Astrocyte (in vitro differentiated cells and primary cell): ENCODE measurements around the gene CTNS. TPM values are rescaled to one million over a fixed set of nuclear protein-coding genes. Genes with fewer than 3 reads are reported as not detected.

ENCODE experiments used
- DNase-seq: peaks from one replicate; pipeline ENCODE4 v3.0.0-alpha.2; 2010; ENCODE audit warnings: low read depth
- FAIRE-seq: peaks from 2 replicates; lab custom pipeline; 2011; peaks lifted over from hg19 to GRCh38; lab: Jason Lieb, UNC
- H2AFZ ChIP-seq: 2 replicates; pipeline ENCODE4 v1.6.0; 2012; ENCODE audit warnings: low read depth, low read length, inconsistent platforms
- H3K27ac ChIP-seq: 2 replicates; pipeline ENCODE4 v1.5.1; 2011; ENCODE audit warnings: low read depth, low read length, inconsistent platforms
- H3K27me3 ChIP-seq: 2 replicates; pipeline ENCODE4 v1.6.0; 2011; ENCODE audit warnings: low read length, inconsistent platforms; ENCODE audit not compliant: insufficient read depth
- H3K36me3 ChIP-seq: 2 replicates; pipeline ENCODE4 v1.5.1; 2011; ENCODE audit warnings: low read length, inconsistent platforms; ENCODE audit not compliant: insufficient read depth
- H3K4me1 ChIP-seq: 2 replicates; pipeline ENCODE4 v1.5.1; 2011; ENCODE audit warnings: low read length, inconsistent platforms; ENCODE audit not compliant: insufficient read depth
- H3K4me2 ChIP-seq: 2 replicates; pipeline ENCODE4 v1.6.0; 2012; ENCODE audit warnings: low read length, inconsistent platforms
- H3K4me3 ChIP-seq: 2 replicates; pipeline ENCODE4 v1.5.1; 2011; ENCODE audit warnings: low read depth, mild to moderate bottlenecking, low read length, inconsistent platforms; ENCODE audit not compliant: insufficient read depth
- H3K79me2 ChIP-seq: 2 replicates; pipeline ENCODE4 v1.6.0; 2012; ENCODE audit warnings: mild to moderate bottlenecking, low read length, inconsistent platforms; ENCODE audit not compliant: insufficient read depth
- H3K9ac ChIP-seq: 2 replicates; pipeline ENCODE4 v1.6.0; 2012; ENCODE audit warnings: mild to moderate bottlenecking, low read length, inconsistent platforms
- H3K9me3 ChIP-seq: 2 replicates; pipeline ENCODE4 v1.5.1; 2012; ENCODE audit warnings: low read depth, mild to moderate bottlenecking, low read length, inconsistent platforms; ENCODE audit not compliant: insufficient read depth
- H4K20me1 ChIP-seq: 2 replicates; pipeline ENCODE4 v1.6.0; 2012; ENCODE audit warnings: low read length, inconsistent platforms; ENCODE audit not compliant: insufficient read depth
- H3K27ac Mint-ChIP-seq: one replicate; pipeline ENCODE4 v1.8.0; 2021; ENCODE audit warnings: mild to moderate bottlenecking, mixed read lengths; ENCODE audit not compliant: unreplicated experiment
- H3K27me3 Mint-ChIP-seq: one replicate; pipeline ENCODE4 v1.8.0; 2021; ENCODE audit warnings: low read depth, mixed read lengths; ENCODE audit not compliant: unreplicated experiment
- H3K36me3 Mint-ChIP-seq: one replicate; pipeline ENCODE4 v1.8.0; 2021; ENCODE audit warnings: low read depth, mixed read lengths; ENCODE audit not compliant: unreplicated experiment
- H3K4me1 Mint-ChIP-seq: one replicate; pipeline ENCODE4 v1.8.0; 2021; ENCODE audit warnings: low read depth, mixed read lengths; ENCODE audit not compliant: unreplicated experiment
- H3K4me3 Mint-ChIP-seq: one replicate; pipeline ENCODE4 v1.8.0; 2021; ENCODE audit warnings: mild to moderate bottlenecking, moderate library complexity, mixed read lengths; ENCODE audit not compliant: unreplicated experiment
- H3K9me3 Mint-ChIP-seq: one replicate; pipeline ENCODE4 v1.8.0; 2021; ENCODE audit warnings: mild to moderate bottlenecking, mixed read lengths; ENCODE audit not compliant: unreplicated experiment
- EZH2 ChIP-seq: IDR thresholded peaks from 2 replicates; pipeline ENCODE4 v1.6.1; 2012; ENCODE audit warnings: mild to moderate bottlenecking, low read length, inconsistent platforms; ENCODE audit not compliant: insufficient read depth
- total RNA-seq: library from RNA; stranded (reverse); gene quantifications from 2 replicates; pipeline ENCODE4 v1.2.1, GENCODE V29; 2021
- TF ChIP-seq, protein P1 (sequence below): IDR thresholded peaks from 2 replicates; pipeline ENCODE4 v1.5.1; 2011; ENCODE audit warnings: low read depth, mild to moderate bottlenecking, inconsistent platforms, low read length, moderate library complexity; ENCODE audit not compliant: insufficient read depth

Gene CTNS
- total RNA-seq, 1 donor from 2014 or later = 5.8 TPM

DNA sequence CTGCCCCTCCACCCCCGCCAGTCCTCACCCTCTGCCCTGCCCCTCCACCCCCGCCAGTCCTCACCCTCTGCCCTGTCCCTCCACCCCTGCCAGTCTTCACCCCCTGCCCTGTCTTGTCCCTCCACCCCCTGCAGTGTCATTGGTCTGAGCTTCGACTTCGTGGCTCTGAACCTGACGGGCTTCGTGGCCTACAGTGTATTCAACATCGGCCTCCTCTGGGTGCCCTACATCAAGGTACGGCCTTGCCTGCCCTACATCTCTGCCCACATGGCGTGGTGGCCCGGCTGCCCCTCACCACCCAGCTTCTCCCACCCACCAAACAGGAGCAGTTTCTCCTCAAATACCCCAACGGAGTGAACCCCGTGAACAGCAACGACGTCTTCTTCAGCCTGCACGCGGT is 19.8 kb downstream of the CTNS start:
- Histone ChIP-seq H3K4me2 (no peak overlapping the region), H3K27ac (no peak overlapping the region), H3K79me2 (no peaks in the 10 kb centered on the region), H3K27me3 (no peaks in the 10 kb centered on the region), H3K4me1 (peaks cover 17% of the 10 kb centered on the region), H3K36me3 (no peaks in the 10 kb centered on the region), H3K4me3 (no peak overlapping the region), H3K9ac (no peak overlapping the region), H3K9me3 (no peaks in the 10 kb centered on the region), H4K20me1 (peaks cover 20% of the 10 kb centered on the region), H2AFZ (no peak overlapping the region)
- peaks cover 6% of the 10 kb centered on the region for H3K4me1 Mint-ChIP-seq
- no peak overlapping the region for H3K4me3 Mint-ChIP-seq
- TF ChIP-seq, protein P1, sequence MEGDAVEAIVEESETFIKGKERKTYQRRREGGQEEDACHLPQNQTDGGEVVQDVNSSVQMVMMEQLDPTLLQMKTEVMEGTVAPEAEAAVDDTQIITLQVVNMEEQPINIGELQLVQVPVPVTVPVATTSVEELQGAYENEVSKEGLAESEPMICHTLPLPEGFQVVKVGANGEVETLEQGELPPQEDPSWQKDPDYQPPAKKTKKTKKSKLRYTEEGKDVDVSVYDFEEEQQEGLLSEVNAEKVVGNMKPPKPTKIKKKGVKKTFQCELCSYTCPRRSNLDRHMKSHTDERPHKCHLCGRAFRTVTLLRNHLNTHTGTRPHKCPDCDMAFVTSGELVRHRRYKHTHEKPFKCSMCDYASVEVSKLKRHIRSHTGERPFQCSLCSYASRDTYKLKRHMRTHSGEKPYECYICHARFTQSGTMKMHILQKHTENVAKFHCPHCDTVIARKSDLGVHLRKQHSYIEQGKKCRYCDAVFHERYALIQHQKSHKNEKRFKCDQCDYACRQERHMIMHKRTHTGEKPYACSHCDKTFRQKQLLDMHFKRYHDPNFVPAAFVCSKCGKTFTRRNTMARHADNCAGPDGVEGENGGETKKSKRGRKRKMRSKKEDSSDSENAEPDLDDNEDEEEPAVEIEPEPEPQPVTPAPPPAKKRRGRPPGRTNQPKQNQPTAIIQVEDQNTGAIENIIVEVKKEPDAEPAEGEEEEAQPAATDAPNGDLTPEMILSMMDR = no peak
- no peak for TF ChIP-seq EZH2
- peaks cover 5% of the 10 kb centered on the region for H3K36me3 Mint-ChIP-seq
- DNase-seq (no peak), FAIRE-seq (no peak)
- H3K9me3 Mint-ChIP-seq = no peaks in the 10 kb centered on the region
- H3K27me3 Mint-ChIP-seq = no peaks in the 10 kb centered on the region
- H3K27ac Mint-ChIP-seq = peak overlapping the region; percentile 4

DNA sequence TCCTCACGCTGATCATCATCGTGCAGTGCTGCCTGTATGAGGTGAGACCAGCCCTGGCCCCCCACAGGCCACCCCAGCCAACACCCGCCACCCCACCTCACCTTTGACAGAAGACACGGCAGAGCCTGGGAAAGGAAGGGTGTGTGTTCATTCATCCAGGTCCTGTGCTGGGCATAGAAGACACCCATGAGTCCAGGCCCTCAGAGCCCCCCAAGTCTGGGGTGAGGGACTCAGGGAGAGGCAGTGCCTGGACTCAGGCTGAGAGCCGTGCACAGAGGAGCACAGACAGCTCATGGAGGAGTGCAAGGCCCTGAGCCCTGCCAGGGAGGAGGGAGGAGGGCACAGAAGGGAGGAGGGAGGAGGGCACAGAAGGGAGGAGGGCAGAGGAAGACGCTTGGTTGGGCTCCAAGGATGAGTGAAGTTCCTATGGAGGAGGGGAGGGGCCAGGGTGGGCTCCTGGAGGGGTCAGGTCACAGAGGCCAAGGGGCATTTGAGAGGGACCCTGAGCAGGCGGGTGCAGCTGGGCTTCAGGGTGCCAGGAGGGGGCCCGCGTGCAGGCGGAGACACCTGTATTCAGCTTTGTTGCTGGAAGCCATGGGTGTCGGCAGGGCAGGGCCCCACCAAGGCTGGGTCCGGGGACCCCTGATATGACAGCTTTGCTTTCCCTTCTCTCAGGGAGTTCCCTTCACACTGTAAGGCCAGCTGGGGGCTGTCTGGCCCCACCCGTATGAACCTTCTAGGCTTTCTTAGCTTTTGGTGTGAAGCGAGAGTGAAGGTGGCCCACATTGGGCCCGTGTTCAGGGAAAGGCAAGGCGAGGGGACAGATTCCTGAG is 20.4 kb downstream of the CTNS start:
- H3K4me2 ChIP-seq = no peak overlapping the region
- peaks cover 26% of the 10 kb centered on the region for H4K20me1 ChIP-seq
- DNase-seq = no peak
- TF ChIP-seq, protein P1 = no peak
- no peak for TF ChIP-seq EZH2
- no peaks in the 10 kb centered on the region for H3K9me3 ChIP-seq
- Mint-ChIP-seq H3K4me1 (peaks cover 6% of the 10 kb centered on the region), H3K9me3 (no peaks in the 10 kb centered on the region), H3K4me3 (no peak overlapping the region), H3K36me3 (peaks cover 4% of the 10 kb centered on the region), H3K27ac (peak overlapping the region; percentile 26), H3K27me3 (no peaks in the 10 kb centered on the region)
- H3K27me3 ChIP-seq = no peaks in the 10 kb centered on the region
- H3K4me3 ChIP-seq = no peak overlapping the region
- no peak overlapping the region for H2AFZ ChIP-seq
- no peaks in the 10 kb centered on the region for H3K79me2 ChIP-seq
- no peak for FAIRE-seq
- H3K27ac ChIP-seq = no peak overlapping the region
- peaks cover 17% of the 10 kb centered on the region for H3K4me1 ChIP-seq
- H3K9ac ChIP-seq = no peak overlapping the region
- no peaks in the 10 kb centered on the region for H3K36me3 ChIP-seq

DNA sequence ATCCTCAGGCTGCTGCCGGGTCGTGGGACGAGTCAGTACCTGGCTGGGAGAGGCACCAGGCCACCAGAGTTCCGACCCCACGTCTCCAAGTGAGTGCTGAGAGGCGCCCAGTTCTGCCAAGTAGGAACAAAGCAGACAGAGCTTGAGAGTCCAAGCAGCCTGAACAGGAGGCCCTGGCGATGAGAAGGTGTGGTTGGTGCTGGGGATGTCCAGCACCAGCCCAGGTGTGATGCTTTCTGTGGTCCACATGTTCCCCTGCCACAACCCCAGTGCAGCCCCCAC is 21.0 kb downstream of the CTNS start:
- H3K36me3 Mint-ChIP-seq = peaks cover 3% of the 10 kb centered on the region
- Histone ChIP-seq H2AFZ (no peak overlapping the region), H3K79me2 (no peaks in the 10 kb centered on the region), H3K4me3 (no peak overlapping the region), H3K4me2 (no peak overlapping the region), H4K20me1 (peaks cover 31% of the 10 kb centered on the region), H3K36me3 (no peaks in the 10 kb centered on the region), H3K27me3 (no peaks in the 10 kb centered on the region), H3K9ac (no peak overlapping the region), H3K9me3 (no peaks in the 10 kb centered on the region), H3K4me1 (peaks cover 17% of the 10 kb centered on the region), H3K27ac (no peak overlapping the region)
- peak overlapping the region; percentile 26 for H3K27ac Mint-ChIP-seq
- H3K27me3 Mint-ChIP-seq = no peaks in the 10 kb centered on the region
- H3K4me3 Mint-ChIP-seq = no peak overlapping the region
- H3K9me3 Mint-ChIP-seq = no peaks in the 10 kb centered on the region
- DNase-seq (no peak), FAIRE-seq (no peak)
- TF ChIP-seq EZH2 = no peak
- TF ChIP-seq, protein P1 = no peak
- peaks cover 6% of the 10 kb centered on the region for H3K4me1 Mint-ChIP-seq
